ENCODE measurements around the gene PLA1A.
"Not testable (repeated sequence)": the region's sequence is repeated elsewhere in the genome, so short reads cannot be mapped to it uniquely, and the experiment has no call there.

PLA1A gene

DNA sequence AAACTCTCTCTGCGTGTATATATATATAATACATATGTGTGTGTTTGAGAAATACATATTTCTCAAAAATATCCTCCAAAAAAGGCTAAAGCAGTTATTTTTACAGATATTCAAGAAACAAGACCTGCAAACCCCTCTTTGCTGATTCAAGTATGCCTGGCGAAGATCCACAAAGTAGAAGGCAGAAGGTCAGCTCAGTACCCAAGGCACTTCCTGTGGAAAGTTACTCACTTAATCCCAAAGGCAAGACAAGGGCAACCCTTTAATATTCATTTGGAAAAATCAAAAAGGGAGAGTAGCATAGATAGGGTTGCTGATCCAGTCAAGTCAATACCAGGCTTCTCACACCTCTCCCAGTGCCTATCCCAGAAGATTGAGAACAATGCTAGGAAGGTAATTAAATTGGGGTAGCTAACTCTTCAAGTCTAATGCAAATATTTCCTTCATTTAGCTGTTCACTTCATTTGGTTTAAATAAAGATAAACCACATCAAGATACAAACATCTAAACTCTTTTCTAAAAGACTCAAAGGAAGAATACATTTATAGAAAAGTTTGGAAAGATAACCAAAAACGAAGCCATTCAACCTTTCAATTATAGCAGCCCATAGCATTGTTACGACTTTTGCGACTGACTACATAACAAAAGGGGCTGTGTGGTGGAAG lies 72.4 kb downstream of the PLA1A start:
- DNase-seq = no peak

DNA sequence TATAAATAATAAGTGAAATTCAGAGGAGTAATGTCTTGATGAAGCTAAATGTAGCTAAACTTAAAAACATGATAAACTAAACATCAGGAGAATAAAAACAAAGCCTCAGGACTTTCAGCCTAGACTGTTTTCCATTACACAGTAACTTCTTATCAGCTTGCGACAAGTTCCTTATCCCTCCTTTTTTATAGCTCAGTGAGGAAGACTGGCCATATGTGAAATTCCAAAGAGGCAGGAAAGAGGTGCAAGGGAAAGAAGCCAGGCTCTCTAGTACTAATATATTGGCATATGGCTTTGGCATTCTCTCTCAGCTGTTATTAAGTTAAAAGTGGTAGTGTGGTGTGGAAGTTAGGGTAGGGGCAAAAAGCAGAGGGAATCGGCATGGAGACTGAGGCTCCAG lies 75.1 kb downstream of the PLA1A start:
- no peak for DNase-seq

DNA sequence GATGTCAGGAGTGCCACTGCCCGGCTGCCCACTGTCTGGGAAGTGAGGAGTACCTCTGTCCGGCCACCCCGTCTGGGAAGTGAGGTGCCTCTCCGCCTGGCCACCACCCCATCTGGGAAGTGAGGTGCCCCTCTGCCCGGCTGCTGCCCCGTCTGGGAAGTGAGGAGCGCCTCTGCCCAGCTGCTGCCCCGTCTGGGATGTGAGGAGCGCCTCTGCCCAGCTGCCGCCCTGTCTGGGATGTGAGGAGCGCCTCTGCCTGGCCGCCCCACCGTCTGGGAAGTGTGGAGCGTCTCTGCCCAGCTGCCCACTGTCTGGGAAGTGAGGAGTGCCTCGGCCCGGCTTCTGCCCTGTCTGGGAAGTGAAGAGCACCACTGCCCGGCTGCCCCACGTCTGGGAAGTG lies 76.2 kb downstream of the PLA1A start:
- no peak for DNase-seq

DNA sequence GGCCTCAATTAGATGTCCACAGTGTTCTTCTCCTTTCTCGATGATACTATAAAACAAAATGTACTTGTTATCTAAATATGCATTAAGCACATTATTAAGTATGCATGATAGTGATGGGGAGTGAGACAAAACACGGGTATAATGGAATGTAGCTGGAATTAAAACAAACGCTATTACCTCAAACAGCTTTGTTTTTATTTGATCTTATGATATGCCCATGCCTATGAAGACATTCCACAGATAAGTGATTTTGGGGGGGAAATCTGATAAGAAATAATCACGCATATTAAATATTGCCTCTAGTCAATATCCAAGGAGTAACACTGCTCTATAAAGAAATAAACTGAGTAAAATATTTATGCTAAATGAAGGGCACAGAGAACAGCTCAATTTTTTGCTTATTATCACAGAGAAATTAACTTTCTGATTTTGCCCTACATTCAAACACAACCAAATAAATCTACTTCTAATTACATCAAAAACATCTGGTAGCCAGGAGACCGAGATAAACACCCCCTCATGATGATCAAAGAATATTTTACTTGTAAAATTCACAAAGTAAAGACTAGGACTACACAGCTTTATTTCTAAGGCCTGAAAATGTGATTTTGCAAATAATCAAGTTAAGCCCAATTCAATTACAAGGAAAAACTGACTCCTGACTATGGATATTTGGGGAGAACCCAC lies 77.6 kb downstream of the PLA1A start:
- no peak for DNase-seq

DNA sequence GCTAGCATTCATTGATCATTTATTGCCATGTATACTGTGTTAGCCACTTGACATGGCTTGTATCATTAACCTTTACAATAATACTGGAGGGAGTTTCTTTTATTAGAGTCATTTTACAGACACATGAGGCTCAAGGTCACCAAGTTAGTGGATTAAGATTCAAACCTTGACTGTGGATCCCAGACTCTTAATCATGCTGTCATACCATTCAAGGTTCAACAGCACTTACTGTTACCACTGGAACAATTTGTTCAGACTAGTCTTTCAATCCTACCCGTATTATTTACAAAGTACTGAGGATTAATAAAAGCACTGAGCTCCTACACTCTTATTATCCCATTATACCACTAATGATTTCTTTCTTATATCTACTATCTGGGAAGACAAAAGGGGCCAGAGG lies 78.3 kb downstream of the PLA1A start:
- DNase-seq = no peak

DNA sequence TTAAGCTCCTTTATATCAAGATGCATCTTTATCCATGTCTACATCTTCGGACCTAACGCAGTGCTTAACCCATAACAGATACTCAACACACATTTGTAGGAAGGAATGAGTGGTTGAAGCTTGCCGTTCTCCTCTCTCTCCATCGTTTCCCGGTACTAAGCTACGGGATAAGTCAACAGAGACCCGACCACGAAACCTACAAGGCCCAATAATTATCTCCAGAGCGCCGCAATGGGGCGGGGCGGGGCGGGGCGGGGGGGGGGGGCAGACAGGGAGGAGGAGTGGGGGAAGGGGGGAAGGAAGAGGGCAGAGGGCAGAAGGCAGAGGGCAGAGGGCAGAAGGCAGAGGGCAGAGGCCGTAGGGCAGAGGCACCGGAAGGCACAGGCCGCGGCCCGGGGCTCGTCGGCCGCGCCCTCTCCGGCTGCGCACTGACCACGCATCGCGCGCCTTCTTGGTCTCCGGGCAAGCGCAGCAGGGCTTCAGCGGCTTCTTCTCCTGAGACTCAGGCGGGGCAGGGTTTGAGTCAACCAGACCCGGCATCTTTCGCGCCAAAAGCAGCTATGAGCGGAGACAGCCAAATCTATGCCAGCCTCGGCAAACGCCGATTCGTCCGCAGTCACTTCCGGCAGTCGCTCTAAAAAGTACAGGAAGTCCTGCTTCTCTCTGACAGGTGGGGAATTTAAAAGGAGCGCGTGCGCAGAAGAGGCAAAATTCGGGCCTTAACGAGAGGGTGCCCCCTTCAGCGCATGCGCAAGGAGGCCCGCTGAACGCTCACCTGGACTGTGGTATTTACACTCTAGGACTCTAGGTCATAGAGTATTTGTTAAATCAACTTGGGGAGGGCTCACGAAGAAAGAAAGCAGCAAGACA lies 79.3 kb downstream of the PLA1A start, which contains the start of gene COX17:
Gene COX17, minus strand, starts transcription at position 636 of the 870 bp plus-strand sequence. Its CDS starts 96 bp downstream, at position 540.
- peak; percentile 93 for DNase-seq

DNA sequence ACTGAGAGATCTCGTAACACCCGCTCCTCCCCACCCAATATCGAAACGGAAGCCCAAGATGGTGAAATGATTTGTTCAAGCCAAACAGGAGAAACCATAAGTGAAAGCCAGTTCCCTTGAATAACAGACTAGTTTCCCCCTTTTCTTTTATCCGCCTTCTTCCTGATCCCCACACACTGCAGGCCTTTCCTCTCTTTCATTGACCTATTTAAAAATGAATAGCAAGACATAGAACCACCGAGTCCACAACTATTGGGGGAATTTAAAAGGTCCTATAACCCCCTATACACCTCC lies 79.9 kb downstream of the PLA1A start:
- DNase-seq = no peak

DNA sequence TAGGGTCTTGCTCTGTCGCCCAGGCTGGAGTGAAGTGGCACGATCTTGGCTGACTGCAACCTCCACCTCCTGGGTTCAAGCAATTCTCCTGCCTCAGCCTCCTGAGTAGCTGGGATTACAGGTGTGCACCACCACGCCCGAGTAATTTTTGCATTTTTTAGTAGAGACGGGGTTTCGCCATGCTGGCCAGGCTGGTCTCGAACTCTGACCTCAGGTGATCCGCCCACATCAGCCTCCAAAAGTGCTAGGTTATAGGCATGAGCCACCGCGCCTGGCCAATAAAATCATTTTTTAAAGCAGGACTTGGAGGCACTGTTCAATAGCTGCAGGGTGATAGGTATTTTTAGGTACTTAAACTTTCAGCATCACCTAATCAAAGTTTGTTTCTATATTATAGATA lies 80.5 kb downstream of the PLA1A start:
- not testable (repeated sequence) for DNase-seq
